Measurements from ENCODE around the gene GALNT2.

GALNT2 gene

GRCh38 chr1:230312676-230313075, 245.6 kb downstream of the GALNT2 start:
- Histone ChIP-seq H3K4me3 (ENCODE audit: low read depth, low read length) (no peak overlapping the region), H3K4me1 (ENCODE audit: control insufficient read depth, insufficient read depth, low read length) (no peaks in the 10 kb centered on the region), H3K9me3 (ENCODE audit: control insufficient read depth, insufficient read depth, low read depth, low read length) (no peaks in the 10 kb centered on the region), H3K27me3 (ENCODE audit: control insufficient read depth, insufficient read depth, low read length) (no peaks in the 10 kb centered on the region), H3K9ac (ENCODE audit: low read length) (no peak overlapping the region), H3K36me3 (ENCODE audit: control insufficient read depth, insufficient read depth, low read length) (no peaks in the 10 kb centered on the region), H3K27ac (ENCODE audit: low read depth, low read length) (no peak overlapping the region)

DNA sequence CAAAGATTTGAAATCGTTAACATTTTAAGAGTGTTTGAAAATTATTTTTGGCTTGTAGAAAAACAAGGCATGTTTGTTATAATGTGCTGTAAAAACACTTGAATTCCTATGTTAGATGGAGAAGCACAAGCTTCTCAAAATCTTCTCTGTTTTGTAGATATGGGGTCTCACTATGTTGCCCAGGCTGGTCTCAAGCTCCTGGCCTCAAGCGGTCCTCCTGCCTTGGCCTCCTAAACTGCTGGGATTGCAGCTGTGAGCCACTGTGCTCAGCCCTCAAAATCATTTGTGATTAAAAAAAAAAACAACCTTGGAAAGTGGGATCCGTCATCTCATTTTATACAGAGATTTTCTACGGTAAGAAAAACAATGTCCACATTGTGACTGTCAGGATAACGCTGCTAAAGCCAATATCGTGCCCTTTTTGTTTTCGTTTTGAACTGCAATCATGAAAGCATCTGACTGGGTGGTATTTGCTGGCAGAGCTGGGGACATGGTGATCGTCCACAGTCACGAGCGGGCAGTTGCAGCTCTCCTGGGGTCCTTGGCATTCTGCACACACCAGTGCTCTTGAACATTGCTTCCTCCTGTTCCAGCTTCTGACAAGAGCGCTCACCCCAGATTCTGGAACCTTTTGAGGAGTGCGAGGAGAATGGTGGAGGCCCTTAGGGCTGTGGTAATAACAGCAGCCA, 246.6 kb downstream of the GALNT2 start:
- no peak overlapping the region for H3K9ac ChIP-seq (ENCODE audit: low read length)
- H3K36me3 ChIP-seq (ENCODE audit: control insufficient read depth, insufficient read depth, low read length), result no peaks in the 10 kb centered on the region
- H3K27me3 ChIP-seq (ENCODE audit: control insufficient read depth, insufficient read depth, low read length), result no peaks in the 10 kb centered on the region
- no peak overlapping the region for H3K27ac ChIP-seq (ENCODE audit: low read depth, low read length)
- no peaks in the 10 kb centered on the region for H3K4me1 ChIP-seq (ENCODE audit: control insufficient read depth, insufficient read depth, low read length)
- H3K4me3 ChIP-seq (ENCODE audit: low read depth, low read length), result no peak overlapping the region
- no peaks in the 10 kb centered on the region for H3K9me3 ChIP-seq (ENCODE audit: control insufficient read depth, insufficient read depth, low read depth, low read length)

DNA sequence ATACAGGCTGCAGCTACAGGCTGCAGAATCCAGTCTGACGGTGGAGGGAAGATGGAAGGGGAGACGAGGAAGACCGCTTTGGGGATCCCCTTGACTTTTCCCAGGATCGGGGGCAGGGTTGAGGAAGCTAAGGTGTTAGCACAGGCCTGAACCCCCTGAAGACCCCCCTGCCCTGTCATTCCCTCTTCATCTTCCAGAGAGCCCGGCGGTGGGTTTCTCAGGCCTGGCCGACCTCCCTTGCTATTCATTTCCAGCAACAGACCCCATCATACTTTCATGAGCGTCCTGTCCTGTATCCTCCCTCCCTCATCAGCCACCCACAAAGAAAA, 247.1 kb downstream of the GALNT2 start:
- Histone ChIP-seq H3K36me3 (ENCODE audit: control insufficient read depth, insufficient read depth, low read length) (no peaks in the 10 kb centered on the region), H3K27ac (ENCODE audit: low read depth, low read length) (no peak overlapping the region), H3K4me1 (ENCODE audit: control insufficient read depth, insufficient read depth, low read length) (no peaks in the 10 kb centered on the region), H3K9ac (ENCODE audit: low read length) (no peak overlapping the region), H3K27me3 (ENCODE audit: control insufficient read depth, insufficient read depth, low read length) (no peaks in the 10 kb centered on the region), H3K9me3 (ENCODE audit: control insufficient read depth, insufficient read depth, low read depth, low read length) (no peaks in the 10 kb centered on the region), H3K4me3 (ENCODE audit: low read depth, low read length) (no peak overlapping the region)

DNA sequence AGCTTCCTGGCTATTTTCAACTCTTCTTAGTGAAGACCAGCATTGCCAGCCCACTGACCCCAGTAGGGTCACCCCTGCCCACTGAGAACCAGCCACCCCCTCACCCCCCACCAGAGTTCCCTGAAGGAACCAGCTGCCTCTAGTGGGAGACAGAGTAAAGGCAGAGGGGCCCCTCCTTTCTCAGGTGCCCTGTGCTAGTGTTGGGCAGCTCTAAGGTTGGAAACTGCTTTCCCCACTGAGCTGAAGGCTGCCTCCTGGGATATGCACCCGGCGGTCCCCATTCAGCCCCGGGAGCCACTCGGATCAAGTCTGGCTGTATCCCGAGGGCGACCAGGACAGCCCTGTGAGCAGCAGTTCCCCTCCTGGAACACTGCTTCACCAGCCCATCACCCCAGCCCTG, 248.1 kb downstream of the GALNT2 start:
- H3K27me3 ChIP-seq (ENCODE audit: control insufficient read depth, insufficient read depth, low read length), result no peaks in the 10 kb centered on the region

DNA sequence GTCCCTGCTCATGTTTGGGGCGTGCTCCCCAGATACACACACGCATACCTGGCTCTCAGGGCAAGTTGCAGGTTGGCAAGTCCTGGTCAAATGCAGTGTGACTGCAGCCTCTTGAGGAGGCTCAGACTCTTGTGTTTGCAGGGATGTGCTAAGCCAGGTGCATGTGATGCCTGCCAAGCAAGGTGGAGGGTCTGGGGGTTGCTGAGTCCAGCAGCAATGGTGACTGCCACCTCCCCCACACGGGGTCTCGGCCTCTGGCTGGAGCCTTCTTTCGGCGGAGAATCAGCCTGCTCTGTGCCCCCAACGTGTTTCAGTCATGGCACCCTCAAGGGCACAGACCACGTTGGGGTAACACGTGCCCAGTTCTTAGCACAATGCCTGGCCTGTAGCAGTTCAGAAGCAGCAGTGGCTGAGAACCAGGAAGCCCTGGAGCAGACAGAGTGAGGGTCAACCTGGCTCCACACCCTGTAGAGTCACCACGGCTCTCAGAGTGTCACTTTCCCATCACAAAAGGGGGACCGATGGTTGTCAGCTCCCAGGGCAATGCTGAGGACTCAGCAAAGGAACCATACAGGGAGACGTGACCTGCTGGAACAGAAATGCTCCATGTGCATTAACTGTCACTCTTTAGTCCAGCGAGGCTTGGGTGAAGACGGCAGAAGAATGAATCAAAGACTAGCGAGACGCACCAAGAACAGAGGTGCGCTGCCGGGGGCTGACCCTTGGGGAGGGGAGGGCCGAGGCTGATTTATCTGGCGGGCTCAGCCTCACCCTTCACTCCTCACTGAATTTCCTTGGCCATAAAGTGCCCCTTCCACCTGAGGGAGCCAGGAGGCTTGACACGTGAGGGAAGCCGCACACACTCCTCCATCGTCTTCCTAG, 250.1 kb downstream of the GALNT2 start:
- no peak overlapping the region for H3K9ac ChIP-seq (ENCODE audit: low read length)
- H3K4me3 ChIP-seq (ENCODE audit: low read depth, low read length), result no peak overlapping the region
- no peaks in the 10 kb centered on the region for H3K27me3 ChIP-seq (ENCODE audit: control insufficient read depth, insufficient read depth, low read length)
- no peaks in the 10 kb centered on the region for H3K36me3 ChIP-seq (ENCODE audit: control insufficient read depth, insufficient read depth, low read length)
- no peaks in the 10 kb centered on the region for H3K4me1 ChIP-seq (ENCODE audit: control insufficient read depth, insufficient read depth, low read length)
- no peaks in the 10 kb centered on the region for H3K9me3 ChIP-seq (ENCODE audit: control insufficient read depth, insufficient read depth, low read depth, low read length)
- H3K27ac ChIP-seq (ENCODE audit: low read depth, low read length), result no peak overlapping the region

More for the DNA sequence above, 248.1 kb downstream of the GALNT2 start:
- no peaks in the 10 kb centered on the region for H3K4me1 ChIP-seq (ENCODE audit: control insufficient read depth, insufficient read depth, low read length)
- H3K4me3 ChIP-seq (ENCODE audit: low read depth, low read length), result no peak overlapping the region
- H3K27ac ChIP-seq (ENCODE audit: low read depth, low read length), result no peak overlapping the region
- no peaks in the 10 kb centered on the region for H3K9me3 ChIP-seq (ENCODE audit: control insufficient read depth, insufficient read depth, low read depth, low read length)
- no peak overlapping the region for H3K9ac ChIP-seq (ENCODE audit: low read length)
- H3K36me3 ChIP-seq (ENCODE audit: control insufficient read depth, insufficient read depth, low read length), result no peaks in the 10 kb centered on the region

- Histone ChIP-seq H3K9me3 (ENCODE audit: control insufficient read depth, insufficient read depth, low read depth, low read length) (no peaks in the 10 kb centered on the region), H3K36me3 (ENCODE audit: control insufficient read depth, insufficient read depth, low read length) (peaks cover 5% of the 10 kb centered on the region), H3K27me3 (ENCODE audit: control insufficient read depth, insufficient read depth, low read length) (no peaks in the 10 kb centered on the region), H3K4me1 (ENCODE audit: control insufficient read depth, insufficient read depth, low read length) (no peaks in the 10 kb centered on the region), H3K9ac (ENCODE audit: low read length) (no peak overlapping the region), H3K4me3 (ENCODE audit: low read depth, low read length) (no peak overlapping the region), H3K27ac (ENCODE audit: low read depth, low read length) (no peak overlapping the region)
Observed at GRCh38 chr1:230317823-230318819, 251.1 kb downstream of the GALNT2 start.

GRCh38 chr1:230319014-230319747, 252.1 kb downstream of the GALNT2 start:
- Histone ChIP-seq H3K27me3 (ENCODE audit: control insufficient read depth, insufficient read depth, low read length) (no peaks in the 10 kb centered on the region), H3K4me1 (ENCODE audit: control insufficient read depth, insufficient read depth, low read length) (no peaks in the 10 kb centered on the region), H3K27ac (ENCODE audit: low read depth, low read length) (no peak overlapping the region)

DNA sequence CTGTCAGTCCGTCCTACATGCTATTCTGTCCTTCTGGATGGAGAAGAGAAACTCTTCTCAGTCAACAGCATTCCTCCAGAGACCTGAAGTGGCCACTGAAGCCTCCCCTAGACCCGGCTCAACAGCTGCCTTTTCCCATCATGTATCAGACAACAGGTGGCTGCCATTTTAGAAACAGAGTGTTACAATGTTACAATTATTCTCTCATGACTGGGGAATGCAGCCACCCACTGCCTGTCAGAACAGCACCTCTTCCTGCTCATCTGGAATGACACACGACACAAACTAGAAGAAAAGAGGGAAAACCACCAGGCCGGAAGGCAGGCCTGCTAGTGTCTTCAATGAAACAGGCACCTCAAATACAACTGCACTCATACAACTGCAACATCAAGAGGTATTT, 253.8 kb downstream of the GALNT2 start:
- no peaks in the 10 kb centered on the region for H3K27me3 ChIP-seq (ENCODE audit: control insufficient read depth, insufficient read depth, low read length)

More at GRCh38 chr1:230319014-230319747, 252.1 kb downstream of the GALNT2 start:
- H3K9ac ChIP-seq (ENCODE audit: low read length), result no peak overlapping the region
- H3K4me3 ChIP-seq (ENCODE audit: low read depth, low read length), result no peak overlapping the region
- no peaks in the 10 kb centered on the region for H3K9me3 ChIP-seq (ENCODE audit: control insufficient read depth, insufficient read depth, low read depth, low read length)
- H3K36me3 ChIP-seq (ENCODE audit: control insufficient read depth, insufficient read depth, low read length), result peaks cover 9% of the 10 kb centered on the region

GRCh38 chr1:230321341-230321740, 254.3 kb downstream of the GALNT2 start:
- H3K4me3 ChIP-seq (ENCODE audit: low read depth, low read length), result no peak overlapping the region
- no peaks in the 10 kb centered on the region for H3K27me3 ChIP-seq (ENCODE audit: control insufficient read depth, insufficient read depth, low read length)
- H3K9ac ChIP-seq (ENCODE audit: low read length), result no peak overlapping the region
- no peaks in the 10 kb centered on the region for H3K4me1 ChIP-seq (ENCODE audit: control insufficient read depth, insufficient read depth, low read length)
- H3K9me3 ChIP-seq (ENCODE audit: control insufficient read depth, insufficient read depth, low read depth, low read length), result no peaks in the 10 kb centered on the region
- H3K27ac ChIP-seq (ENCODE audit: low read depth, low read length), result no peak overlapping the region
- H3K36me3 ChIP-seq (ENCODE audit: control insufficient read depth, insufficient read depth, low read length), result peaks cover 21% of the 10 kb centered on the region

More for the DNA sequence above, 253.8 kb downstream of the GALNT2 start:
- Histone ChIP-seq H3K4me3 (ENCODE audit: low read depth, low read length) (no peak overlapping the region), H3K36me3 (ENCODE audit: control insufficient read depth, insufficient read depth, low read length) (peaks cover 21% of the 10 kb centered on the region), H3K27ac (ENCODE audit: low read depth, low read length) (no peak overlapping the region), H3K9me3 (ENCODE audit: control insufficient read depth, insufficient read depth, low read depth, low read length) (no peaks in the 10 kb centered on the region), H3K4me1 (ENCODE audit: control insufficient read depth, insufficient read depth, low read length) (no peaks in the 10 kb centered on the region), H3K9ac (ENCODE audit: low read length) (no peak overlapping the region)

- Histone ChIP-seq H3K4me1 (ENCODE audit: control insufficient read depth, insufficient read depth, low read length) (peaks cover under 1% of the 10 kb centered on the region; the same call in 1 of the 2 replicates), H3K36me3 (ENCODE audit: control insufficient read depth, insufficient read depth, low read length) (peaks cover 21% of the 10 kb centered on the region), H3K9me3 (ENCODE audit: control insufficient read depth, insufficient read depth, low read depth, low read length) (no peaks in the 10 kb centered on the region), H3K9ac (ENCODE audit: low read length) (no peak overlapping the region), H3K4me3 (ENCODE audit: low read depth, low read length) (no peak overlapping the region), H3K27me3 (ENCODE audit: control insufficient read depth, insufficient read depth, low read length) (no peaks in the 10 kb centered on the region), H3K27ac (ENCODE audit: low read depth, low read length) (no peak overlapping the region)
Observed at GRCh38 chr1:230321741-230322420, 254.8 kb downstream of the GALNT2 start.
